ENCODE results near the gene HSD17B8.

Gene HSD17B8

GRCh38 chr6:33248932-33249731, 44.7 kb downstream of the HSD17B8 start:
- peak; percentile 98 for DNase-seq

GRCh38 chr6:33249732-33250630, 45.5 kb downstream of the HSD17B8 start:
- no peak for DNase-seq

- no peak for DNase-seq
Observed at GRCh38 chr6:33250731-33251130, 46.3 kb downstream of the HSD17B8 start.

GRCh38 chr6:33251395-33252012, 47.0 kb downstream of the HSD17B8 start:
- DNase-seq = no peak

GRCh38 chr6:33252759-33253158, 48.3 kb downstream of the HSD17B8 start:
- DNase-seq = no peak

GRCh38 chr6:33254591-33254990, 50.1 kb downstream of the HSD17B8 start:
- DNase-seq = no peak
